Mesendoderm (in vitro differentiated cells): ENCODE results near the gene PAIP2.

Experiments used
- DNase-seq: peaks from one replicate; pipeline ENCODE4 v3.0.0; 2013
- H2AK5ac ChIP-seq: 2 replicates; pipeline ENCODE4 v1.6.1; 2013; ENCODE audit warnings: low read length, inconsistent platforms
- H2BK120ac ChIP-seq: 2 replicates; pipeline ENCODE4 v1.6.1; 2013; ENCODE audit warnings: low read depth, mild to moderate bottlenecking, low read length, moderate library complexity, mixed read lengths
- H2BK15ac ChIP-seq: replicated peaks from 2 replicates; pipeline ENCODE4 v1.6.1; 2013; ENCODE audit warnings: low read depth, mild to moderate bottlenecking, moderate library complexity
- H2BK5ac ChIP-seq: 2 replicates; pipeline ENCODE4 v1.6.1; 2013; ENCODE audit warnings: low read length, inconsistent platforms
- H3K18ac ChIP-seq: 2 replicates; pipeline ENCODE4 v1.6.1; 2013; ENCODE audit warnings: mild to moderate bottlenecking, low read length, mixed read lengths
- H3K23ac ChIP-seq: one replicate; pipeline ENCODE4 v1.6.1; 2013; ENCODE audit warnings: low read length
- H3K27ac ChIP-seq: 2 replicates; pipeline ENCODE4 v1.5.1; 2013; ENCODE audit warnings: low read depth, mild to moderate bottlenecking, inconsistent platforms, low read length, moderate library complexity
- H3K27me3 ChIP-seq: 2 replicates; pipeline ENCODE4 v1.6.1; 2013; ENCODE audit warnings: low read length, control low read depth, mild to moderate bottlenecking, inconsistent platforms; ENCODE audit not compliant: insufficient read depth, poor library complexity
- H3K36me3 ChIP-seq: 2 replicates; pipeline ENCODE4 v1.6.1; 2013; ENCODE audit warnings: low read length, inconsistent platforms; ENCODE audit not compliant: control insufficient read depth, insufficient read depth
- H3K4ac ChIP-seq: one replicate; pipeline ENCODE4 v1.6.1; 2013; ENCODE audit warnings: low read depth, mild to moderate bottlenecking, low read length, moderate library complexity
- H3K4me1 ChIP-seq: 2 replicates; pipeline ENCODE4 v1.6.1; 2013; ENCODE audit warnings: low read depth, low read length, inconsistent platforms; ENCODE audit not compliant: control insufficient read depth
- H3K4me2 ChIP-seq: 2 replicates; pipeline ENCODE4 v1.6.1; 2013; ENCODE audit warnings: low read length
- H3K4me3 ChIP-seq: 2 replicates; pipeline ENCODE4 v1.5.1; 2013; ENCODE audit warnings: mild to moderate bottlenecking, low read length
- H3K56ac ChIP-seq: one replicate; pipeline ENCODE4 v1.6.1; 2013; ENCODE audit warnings: low read length
- H3K79me1 ChIP-seq: 2 replicates; pipeline ENCODE4 v1.6.1; 2013; ENCODE audit warnings: low read length, inconsistent platforms
- H3K79me2 ChIP-seq: 2 replicates; pipeline ENCODE4 v1.6.1; 2013; ENCODE audit warnings: mild to moderate bottlenecking, low read length; ENCODE audit not compliant: control insufficient read depth, insufficient read depth
- H3K9ac ChIP-seq: 2 replicates; pipeline ENCODE4 v1.6.1; 2013; ENCODE audit warnings: low read length, inconsistent platforms
- H4K5ac ChIP-seq: one replicate; pipeline ENCODE4 v1.6.1; 2013; ENCODE audit warnings: low read length
- H4K8ac ChIP-seq: one replicate; pipeline ENCODE4 v1.6.1; 2013; ENCODE audit warnings: low read depth, mild to moderate bottlenecking, control low read depth, low read length, moderate library complexity
- WGBS: extraction: QIAGEN DNeasy Blood & Tissue Kit; methylation state at CpG from one replicate; pipeline ENCODE4 v1.1.7; 2013; ENCODE audit warnings: low lambda C conversion rate, missing lambda C conversion rate; ENCODE audit not compliant: insufficient coverage; ENCODE audit errors: extremely low coverage; 5-methylcytosine and 5-hydroxymethylcytosine counted together

PAIP2 gene

DNA sequence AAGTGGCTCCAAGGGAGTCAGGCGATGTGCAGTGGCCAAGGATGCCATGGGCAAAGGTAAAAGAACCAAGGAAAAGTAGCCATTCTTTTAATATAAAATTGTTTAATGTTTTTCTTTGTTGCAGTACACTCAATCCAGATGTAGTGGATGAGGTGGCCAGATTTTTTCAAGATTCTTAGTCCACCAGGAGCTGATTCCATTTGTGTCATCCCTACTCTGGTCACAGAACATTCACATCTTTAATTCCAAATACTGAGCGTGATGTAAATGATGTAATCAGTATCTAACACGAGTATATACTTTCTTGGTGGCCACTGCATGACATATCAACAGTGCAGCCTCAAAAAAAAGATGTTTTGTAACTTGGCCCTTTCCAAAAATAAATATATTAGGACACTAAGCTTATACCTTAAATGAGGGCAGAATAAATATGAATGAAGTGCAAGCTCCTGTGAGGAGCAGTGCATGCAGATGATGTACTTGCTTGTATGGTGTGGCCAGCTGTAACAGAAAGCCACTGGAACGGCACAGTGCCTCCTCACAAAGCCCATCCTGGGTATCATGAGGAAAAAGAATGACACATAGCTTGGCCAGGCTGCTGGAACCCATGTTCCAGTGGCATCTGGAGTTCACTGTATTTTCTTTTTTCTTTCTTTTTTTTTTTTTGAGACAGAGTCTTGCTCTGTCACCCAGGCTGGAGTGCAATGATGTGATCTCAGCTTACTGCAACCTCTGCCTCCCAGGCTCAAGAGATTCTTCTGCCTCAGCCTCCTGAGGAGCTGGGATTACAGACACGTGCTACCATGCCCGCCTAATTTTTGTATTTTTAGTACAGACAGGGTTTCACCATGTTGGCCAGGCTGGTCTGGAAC, 68.7 kb downstream of the PAIP2 start:
- no peak overlapping the region for H2BK120ac ChIP-seq
- no peak overlapping the region for H3K4ac ChIP-seq
- H3K4me3 ChIP-seq: no peak overlapping the region
- no peak overlapping the region for H3K9ac ChIP-seq
- WGBS: no CpG with 5 or more reads among the region's 6 CpGs
- peaks cover 2% of the 10 kb centered on the region for H3K36me3 ChIP-seq
- H3K23ac ChIP-seq: no peak overlapping the region
- H3K27me3 ChIP-seq: no peaks in the 10 kb centered on the region
- H4K8ac ChIP-seq: no peak overlapping the region
- H3K79me1 ChIP-seq: no peaks in the 10 kb centered on the region
- no peak overlapping the region for H4K5ac ChIP-seq
- no peak for DNase-seq
- H3K27ac ChIP-seq: no peak overlapping the region
- no peak overlapping the region for H2BK5ac ChIP-seq
- H3K18ac ChIP-seq: no peak overlapping the region
- no peak overlapping the region for H2AK5ac ChIP-seq
- H3K79me2 ChIP-seq: no peaks in the 10 kb centered on the region
- no peaks in the 10 kb centered on the region for H3K4me1 ChIP-seq
- no peak overlapping the region for H2BK15ac ChIP-seq
- no peak overlapping the region for H3K4me2 ChIP-seq
- H3K56ac ChIP-seq: no peak overlapping the region

DNA sequence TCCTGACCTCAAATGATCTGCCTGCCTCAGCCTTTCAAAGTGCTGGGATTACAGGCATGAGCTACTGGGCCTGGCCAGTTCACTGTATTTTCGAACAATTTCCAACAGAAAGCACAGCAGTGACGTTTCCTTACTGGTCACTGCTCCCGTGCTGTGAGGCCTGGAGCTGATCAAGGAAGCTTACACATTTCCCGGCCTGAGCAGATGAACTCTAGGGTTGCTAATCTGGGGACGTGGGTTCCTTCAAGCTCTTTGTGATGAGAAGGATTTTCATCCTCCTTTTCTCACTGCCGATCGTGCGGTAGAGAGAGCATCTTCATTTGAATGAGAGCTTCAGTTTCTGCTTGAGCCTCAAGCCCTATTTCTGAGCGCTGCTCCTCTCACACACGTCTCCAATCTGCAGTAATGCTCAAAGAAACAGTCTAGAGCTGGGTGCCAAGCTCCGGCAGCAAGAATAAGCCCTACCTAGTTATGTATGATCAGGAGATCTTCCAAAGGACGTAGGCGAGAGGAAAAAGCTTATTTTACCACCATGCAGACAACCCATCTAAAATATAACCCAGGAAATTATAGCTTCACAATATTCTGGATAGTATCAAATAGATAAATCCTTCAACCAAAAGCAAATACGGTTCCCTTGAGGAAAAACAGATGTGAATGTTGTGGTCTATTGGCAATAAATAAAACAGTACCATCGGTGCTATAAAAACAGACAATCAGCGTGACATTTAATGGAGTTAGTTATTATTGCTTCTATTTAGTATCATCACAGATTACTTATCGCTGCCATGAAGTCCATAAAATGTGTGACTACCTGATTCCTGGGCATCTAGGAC, 69.6 kb downstream of the PAIP2 start:
- H2BK5ac ChIP-seq: no peak overlapping the region
- H2BK120ac ChIP-seq: no peak overlapping the region
- no peak overlapping the region for H4K5ac ChIP-seq
- no peaks in the 10 kb centered on the region for H3K27me3 ChIP-seq
- H3K79me1 ChIP-seq: no peaks in the 10 kb centered on the region
- no peak overlapping the region for H3K4me3 ChIP-seq
- H3K36me3 ChIP-seq: peaks cover 2% of the 10 kb centered on the region
- DNase-seq: no peak
- H3K56ac ChIP-seq: no peak overlapping the region
- no peak overlapping the region for H3K23ac ChIP-seq
- H2AK5ac ChIP-seq: no peak overlapping the region
- H2BK15ac ChIP-seq: no peak overlapping the region
- H3K18ac ChIP-seq: no peak overlapping the region
- no peak overlapping the region for H3K27ac ChIP-seq
- no CpG with 5 or more reads among the region's 17 CpGs for WGBS
- no peak overlapping the region for H3K4me2 ChIP-seq
- H3K9ac ChIP-seq: no peak overlapping the region
- H3K4me1 ChIP-seq: no peaks in the 10 kb centered on the region
- H3K79me2 ChIP-seq: no peaks in the 10 kb centered on the region
- no peak overlapping the region for H3K4ac ChIP-seq
- no peak overlapping the region for H4K8ac ChIP-seq

DNA sequence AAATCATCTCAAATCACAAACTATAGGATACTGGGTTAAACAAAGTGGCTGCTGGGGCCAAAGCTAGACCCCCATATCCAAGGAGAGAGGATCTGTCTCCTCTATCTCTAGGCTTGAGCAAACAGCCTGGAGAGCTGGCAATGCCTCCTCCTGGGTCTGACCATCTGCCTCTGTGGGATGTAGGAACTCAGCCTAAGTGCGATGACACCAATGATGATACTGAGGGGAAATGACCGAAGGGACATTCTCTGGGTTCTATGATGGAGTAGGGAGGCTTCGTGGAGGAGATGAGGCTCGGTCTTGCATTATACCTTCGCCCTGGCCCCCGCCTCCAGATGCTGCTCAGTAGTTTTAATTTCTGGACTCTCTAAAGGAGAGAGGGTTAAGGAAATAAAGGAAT, 71.5 kb downstream of the PAIP2 start:
- no CpG with 5 or more reads among the region's 6 CpGs for WGBS
- no peak overlapping the region for H2BK120ac ChIP-seq
- no peak overlapping the region for H3K4me3 ChIP-seq
- H3K27ac ChIP-seq: no peak overlapping the region
- H3K79me1 ChIP-seq: no peaks in the 10 kb centered on the region
- no peak overlapping the region for H3K56ac ChIP-seq
- H3K4me2 ChIP-seq: no peak overlapping the region
- H3K36me3 ChIP-seq: peaks cover 2% of the 10 kb centered on the region
- no peak overlapping the region for H4K5ac ChIP-seq
- no peak overlapping the region for H2BK15ac ChIP-seq
- H2AK5ac ChIP-seq: no peak overlapping the region
- no peak for DNase-seq
- H3K4ac ChIP-seq: no peak overlapping the region
- no peak overlapping the region for H3K23ac ChIP-seq
- no peaks in the 10 kb centered on the region for H3K27me3 ChIP-seq
- no peaks in the 10 kb centered on the region for H3K79me2 ChIP-seq
- H2BK5ac ChIP-seq: no peak overlapping the region
- H3K4me1 ChIP-seq: no peaks in the 10 kb centered on the region
- no peak overlapping the region for H3K18ac ChIP-seq
- no peak overlapping the region for H3K9ac ChIP-seq
- H4K8ac ChIP-seq: no peak overlapping the region

DNA sequence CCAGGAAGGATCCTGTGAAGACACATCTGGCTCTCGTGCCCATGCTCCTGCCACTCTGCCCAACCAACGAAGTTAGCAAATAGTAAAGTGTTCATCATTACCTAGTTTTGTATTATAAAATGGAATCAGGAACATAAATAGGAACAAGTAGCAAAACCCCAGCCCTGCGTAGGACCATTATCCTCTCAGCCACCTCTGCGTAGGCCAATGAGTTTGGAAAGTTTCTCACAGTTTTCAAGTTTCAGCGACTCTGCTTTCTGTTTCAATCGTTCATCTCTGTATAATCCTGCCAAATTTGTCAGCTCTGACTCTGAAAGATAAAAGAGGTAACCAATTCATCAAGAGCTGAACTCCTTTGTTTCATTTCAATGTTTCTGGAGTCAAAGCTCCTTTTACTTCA, 72.3 kb downstream of the PAIP2 start:
- Histone ChIP-seq H4K5ac (no peak overlapping the region), H3K18ac (no peak overlapping the region), H3K27me3 (no peaks in the 10 kb centered on the region), H2BK5ac (no peak overlapping the region), H3K56ac (no peak overlapping the region), H3K79me2 (no peaks in the 10 kb centered on the region), H3K9ac (no peak overlapping the region), H3K79me1 (no peaks in the 10 kb centered on the region), H3K27ac (no peak overlapping the region), H4K8ac (no peak overlapping the region), H3K4me1 (no peaks in the 10 kb centered on the region), H3K4ac (no peak overlapping the region), H2BK120ac (no peak overlapping the region), H3K36me3 (peaks cover 2% of the 10 kb centered on the region), H3K4me2 (no peak overlapping the region), H2AK5ac (no peak overlapping the region), H3K4me3 (no peak overlapping the region), H2BK15ac (no peak overlapping the region), H3K23ac (no peak overlapping the region)
- DNase-seq: no peak
- WGBS: no CpG with 5 or more reads among the region's 6 CpGs

DNA sequence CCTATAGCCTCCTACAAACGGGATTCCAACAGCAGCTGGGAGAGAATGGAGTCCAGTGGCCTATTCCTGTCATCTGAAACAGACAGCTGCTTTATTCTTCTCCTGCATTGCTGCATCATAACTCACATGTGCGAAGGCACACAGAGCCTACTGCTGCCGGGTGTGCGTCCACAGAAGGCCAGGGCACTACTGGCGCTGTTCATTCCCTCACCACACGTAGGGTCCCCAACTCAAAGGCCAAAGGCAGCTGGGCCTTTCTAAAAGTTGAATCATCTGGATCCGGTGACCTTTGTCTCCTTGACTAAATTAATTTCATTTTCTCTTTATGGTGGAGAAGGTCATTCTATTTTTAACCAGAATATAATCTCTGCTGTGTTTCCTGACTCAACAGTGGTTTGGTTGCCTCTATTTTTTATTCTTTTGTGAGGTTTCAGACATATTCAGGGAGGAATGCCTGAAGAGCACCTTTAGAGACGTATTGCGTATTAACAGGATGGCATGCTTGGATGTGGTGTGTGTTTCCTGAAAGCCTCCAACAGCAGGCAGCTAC, 73.0 kb downstream of the PAIP2 start:
- no peak overlapping the region for H2BK15ac ChIP-seq

More for the DNA sequence above, 73.0 kb downstream of the PAIP2 start:
- H3K79me2 ChIP-seq: no peaks in the 10 kb centered on the region
- no peaks in the 10 kb centered on the region for H3K27me3 ChIP-seq
- H2BK120ac ChIP-seq: no peak overlapping the region
- no peak overlapping the region for H4K5ac ChIP-seq
- no peaks in the 10 kb centered on the region for H3K4me1 ChIP-seq
- H3K36me3 ChIP-seq: peaks cover 2% of the 10 kb centered on the region
- no peak overlapping the region for H2AK5ac ChIP-seq
- H3K4me2 ChIP-seq: no peak overlapping the region
- H2BK5ac ChIP-seq: no peak overlapping the region
- H4K8ac ChIP-seq: no peak overlapping the region
- no peak overlapping the region for H3K23ac ChIP-seq
- no peak overlapping the region for H3K18ac ChIP-seq
- no peak overlapping the region for H3K4me3 ChIP-seq
- no peak overlapping the region for H3K4ac ChIP-seq
- no CpG with 5 or more reads among the region's 9 CpGs for WGBS
- H3K9ac ChIP-seq: no peak overlapping the region
- H3K56ac ChIP-seq: no peak overlapping the region
- H3K27ac ChIP-seq: no peak overlapping the region
- no peaks in the 10 kb centered on the region for H3K79me1 ChIP-seq
- no peak for DNase-seq
